ENCODE measurements around the gene ELAVL2.

The ELAVL2 gene

GRCh38 chr9:23769307-23769935, 56.6 kb downstream of the ELAVL2 start:
- DNase-seq (ENCODE audit: low read depth): no peak

- DNase-seq (ENCODE audit: low read depth): no peak
These were observed 57.2 kb downstream of the ELAVL2 start for GRCh38 chr9:23768861-23769260.

GRCh38 chr9:23766613-23767012, 59.4 kb downstream of the ELAVL2 start:
- DNase-seq (ENCODE audit: low read depth): no peak

- no peak for DNase-seq (ENCODE audit: low read depth)
These were observed 60.5 kb downstream of the ELAVL2 start for GRCh38 chr9:23765561-23765960.

GRCh38 chr9:23764219-23764618, 61.8 kb downstream of the ELAVL2 start:
- no peak for DNase-seq (ENCODE audit: low read depth)

- DNase-seq (ENCODE audit: low read depth): no peak
These were observed 71.5 kb downstream of the ELAVL2 start for GRCh38 chr9:23754551-23754950.

GRCh38 chr9:23752859-23753258, 73.2 kb downstream of the ELAVL2 start:
- no peak for DNase-seq (ENCODE audit: low read depth)

GRCh38 chr9:23751633-23752032, 74.4 kb downstream of the ELAVL2 start:
- no peak for DNase-seq (ENCODE audit: low read depth)

- DNase-seq (ENCODE audit: low read depth): no peak
These were observed 75.2 kb downstream of the ELAVL2 start for GRCh38 chr9:23750808-23751207.

GRCh38 chr9:23747088-23748075, 78.7 kb downstream of the ELAVL2 start:
- no peak for DNase-seq (ENCODE audit: low read depth)

- DNase-seq (ENCODE audit: low read depth): no peak
These were observed 79.7 kb downstream of the ELAVL2 start for GRCh38 chr9:23746317-23746716.

- DNase-seq (ENCODE audit: low read depth): no peak
These were observed 83.0 kb downstream of the ELAVL2 start for GRCh38 chr9:23743036-23743435.

GRCh38 chr9:23741351-23741750, 84.7 kb downstream of the ELAVL2 start:
- DNase-seq (ENCODE audit: low read depth): no peak

GRCh38 chr9:23740531-23740930, 85.5 kb downstream of the ELAVL2 start:
- no peak for DNase-seq (ENCODE audit: low read depth)

- DNase-seq (ENCODE audit: low read depth): no peak
These were observed 86.3 kb downstream of the ELAVL2 start for GRCh38 chr9:23739753-23740152.

GRCh38 chr9:23736293-23736692, 89.7 kb downstream of the ELAVL2 start:
- DNase-seq (ENCODE audit: low read depth): no peak

GRCh38 chr9:23733495-23734078, 92.5 kb downstream of the ELAVL2 start:
- DNase-seq (ENCODE audit: low read depth): no peak

- no peak for DNase-seq (ENCODE audit: low read depth)
These were observed 94.7 kb downstream of the ELAVL2 start for GRCh38 chr9:23731353-23731752.

GRCh38 chr9:23730364-23730763, 95.7 kb downstream of the ELAVL2 start:
- DNase-seq (ENCODE audit: low read depth): no peak

GRCh38 chr9:23728736-23729135, 97.3 kb downstream of the ELAVL2 start:
- no peak for DNase-seq (ENCODE audit: low read depth)

GRCh38 chr9:23725279-23725946, 100.6 kb downstream of the ELAVL2 start:
- no peak for DNase-seq (ENCODE audit: low read depth)

GRCh38 chr9:23723672-23724071, 102.4 kb downstream of the ELAVL2 start:
- DNase-seq (ENCODE audit: low read depth): no peak

Data from HS-27A (cell line).